ENCODE measurements around the gene DCXR. TPM values are rescaled to one million over a fixed set of nuclear protein-coding genes. Genes with fewer than 3 reads are reported as not detected.

The DCXR gene
- total RNA-seq, 2 donors from 2014 or later = 169 to 213 TPM

GRCh38 chr17:82083533-82084359 lies 46.2 kb upstream of the DCXR start:
- Histone ChIP-seq H3K36me3 (peaks cover 94% of the 10 kb centered on the region), H3K27me3 (no peaks in the 10 kb centered on the region), H3K4me3 (no peak overlapping the region), H3K4me1 (no peaks in the 10 kb centered on the region), H3K9me3 (no peaks in the 10 kb centered on the region), H3K27ac (no peak overlapping the region)
- TF ChIP-seq CTCF (IDR thresholded peaks at IDR 0.05) = no peak
- DNase-seq (ENCODE audit: low spot score) = no peak

GRCh38 chr17:82083009-82083408 lies 45.5 kb upstream of the DCXR start:
- DNase-seq (ENCODE audit: low spot score) = no peak
- H3K27ac ChIP-seq = no peak overlapping the region

GRCh38 chr17:82082456-82082855 lies 45.0 kb upstream of the DCXR start:
- Histone ChIP-seq H3K36me3 (peaks cover 81% of the 10 kb centered on the region), H3K4me1 (no peaks in the 10 kb centered on the region), H3K4me3 (no peak overlapping the region), H3K27me3 (no peaks in the 10 kb centered on the region), H3K27ac (no peak overlapping the region), H3K9me3 (no peaks in the 10 kb centered on the region)
- DNase-seq (ENCODE audit: low spot score) = no peak
- no peak for TF ChIP-seq CTCF (IDR thresholded peaks at IDR 0.05)

More at GRCh38 chr17:82083009-82083408, 45.5 kb upstream of the DCXR start:
- no peaks in the 10 kb centered on the region for H3K4me1 ChIP-seq
- H3K4me3 ChIP-seq = no peak overlapping the region
- H3K9me3 ChIP-seq = no peaks in the 10 kb centered on the region
- TF ChIP-seq CTCF (IDR thresholded peaks at IDR 0.05) = no peak
- peaks cover 87% of the 10 kb centered on the region for H3K36me3 ChIP-seq
- no peaks in the 10 kb centered on the region for H3K27me3 ChIP-seq

GRCh38 chr17:82081966-82082365 lies 44.5 kb upstream of the DCXR start:
- H3K27me3 ChIP-seq = no peaks in the 10 kb centered on the region
- no peak for TF ChIP-seq CTCF (IDR thresholded peaks at IDR 0.05)
- H3K4me1 ChIP-seq = no peaks in the 10 kb centered on the region
- H3K27ac ChIP-seq = no peak overlapping the region
- H3K9me3 ChIP-seq = no peaks in the 10 kb centered on the region
- H3K36me3 ChIP-seq = peaks cover 76% of the 10 kb centered on the region
- DNase-seq (ENCODE audit: low spot score) = no peak
- H3K4me3 ChIP-seq = no peak overlapping the region

GRCh38 chr17:82081546-82081945 lies 44.0 kb upstream of the DCXR start:
- peaks cover 72% of the 10 kb centered on the region for H3K36me3 ChIP-seq
- no peak for TF ChIP-seq CTCF (IDR thresholded peaks at IDR 0.05)

More at GRCh38 chr17:82081546-82081945, 44.0 kb upstream of the DCXR start:
- Histone ChIP-seq H3K9me3 (no peaks in the 10 kb centered on the region), H3K4me1 (no peaks in the 10 kb centered on the region), H3K27me3 (no peaks in the 10 kb centered on the region), H3K4me3 (no peak overlapping the region), H3K27ac (no peak overlapping the region)
- no peak for DNase-seq (ENCODE audit: low spot score)
